K562 (cell line): ENCODE results near the gene CCDC136. TPM values are rescaled to one million over a fixed set of nuclear protein-coding genes. Genes with fewer than 3 reads are reported as not detected.

ENCODE experiments used
- BCL6 ChIP-seq: fragments of 250-450 bp; sonication (Bioruptor Pico); IDR thresholded peaks from 2 replicates; pipeline ENCODE4 v1.4.0; 2020
- CSDE1 ChIP-seq, 2 experiments: fragments of 450-650 bp; IDR thresholded peaks; 2 replicates each; pipeline ENCODE4 v1.6.1; 2016; ENCODE audit warnings: mild to moderate bottlenecking in 1 of 2
- E4F1 ChIP-seq: fragments of 250-450 bp; sonication (Bioruptor Pico); IDR thresholded peaks from 2 replicates; pipeline ENCODE4 v1.5.0; 2021; ENCODE audit warnings: mild to moderate bottlenecking, borderline replicate concordance
- PRPF4 ChIP-seq: fragments of 200-400 bp; formaldehyde crosslinking; IDR thresholded peaks from one replicate; pipeline ENCODE4 v1.6.1; 2017; ENCODE audit warnings: low read length, low read depth, mild to moderate bottlenecking; ENCODE audit not compliant: insufficient read depth, poor library complexity, severe bottlenecking
- RREB1 ChIP-seq: fragments of 250-450 bp; sonication (Bioruptor Pico); IDR thresholded peaks from 2 replicates; pipeline ENCODE4 v1.4.0; 2020
- STAT5B ChIP-seq: fragments of 250-450 bp; sonication (Bioruptor Pico); IDR thresholded peaks from 2 replicates; pipeline ENCODE4 v1.8.0; 2021; ENCODE audit warnings: mild to moderate bottlenecking, inconsistent platforms
- ZNF23 ChIP-seq: fragments of 250-450 bp; sonication (Bioruptor Pico); IDR thresholded peaks from 2 replicates; pipeline ENCODE4 v1.4.0; 2020; ENCODE audit warnings: mild to moderate bottlenecking
- ZNF41 ChIP-seq: fragments of 250-450 bp; sonication (Bioruptor Pico); conservative IDR thresholded peaks from 2 replicates; pipeline ENCODE4 v1.4.0; 2020; ENCODE audit warnings: mild to moderate bottlenecking
- ZNF444 ChIP-seq: fragments of 250-450 bp; sonication (Bioruptor Pico); IDR thresholded peaks from 2 replicates; pipeline ENCODE4 v1.4.0; 2020; ENCODE audit warnings: mild to moderate bottlenecking, moderate library complexity
- polyA plus RNA-seq, 8 experiments: library from polyadenylated mRNA; depleted of rRNA in 4 of 8; stranded (reverse) in 5 of 8; unstranded in 3 of 8; fragments of >200 nt; fragmentation: Nextera tagmentation in 2 of 8; fragmentation: Illumina TruSeq in 1 of 8; extraction: Ambion mirVana in 2 of 8; extraction: Trizol in 1 of 8; gene quantifications; 2 replicates each; pipeline versions ENCODE4 v1.2.1 to v1.2.3, GENCODE V29; 2011 to 2014; ENCODE audit warnings: inconsistent platforms in 1 of 8, missing spikeins in 1 of 8
- total RNA-seq, 7 experiments: library from RNA; depleted of rRNA in 6 of 7; stranded (reverse); fragments of >200 nt in 6 of 7; fragmentation: Illumina TruSeq in 2 of 7; extraction: Trizol in 2 of 7; gene quantifications; 2 replicates each; pipeline versions ENCODE4 v1.2.1 to v1.2.3, GENCODE V29; 2011 to 2021; ENCODE audit warnings: low replicate concordance in 1 of 7
- TF ChIP-seq, protein P1 (sequence below), 2 experiments: fragments of 450-650 bp in 1 of 2; IDR thresholded peaks; 2 replicates each; pipeline ENCODE4 v1.6.1; 2011 to 2017; ENCODE audit warnings: low read depth in 2 of 2, antibody characterized with exemption in 1 of 2, borderline replicate concordance in 1 of 2, low read length in 1 of 2, mild to moderate bottlenecking in 1 of 2, mixed read lengths in 1 of 2; ENCODE audit not compliant: control insufficient read depth in 1 of 2
- TF ChIP-seq, protein P2 (sequence below): fragments of 450-650 bp; formaldehyde crosslinking; IDR thresholded peaks from 2 replicates; pipeline ENCODE4 v1.4.0; 2020; ENCODE audit warnings: mild to moderate bottlenecking, moderate library complexity

CCDC136 gene
- total and polyA plus RNA-seq, 9 of the 15 experiments (the other 6 are each of a cell fraction or from before 2014, with no cell fraction given) = 2.4 to 40.8 (median 26.5) TPM

DNA sequence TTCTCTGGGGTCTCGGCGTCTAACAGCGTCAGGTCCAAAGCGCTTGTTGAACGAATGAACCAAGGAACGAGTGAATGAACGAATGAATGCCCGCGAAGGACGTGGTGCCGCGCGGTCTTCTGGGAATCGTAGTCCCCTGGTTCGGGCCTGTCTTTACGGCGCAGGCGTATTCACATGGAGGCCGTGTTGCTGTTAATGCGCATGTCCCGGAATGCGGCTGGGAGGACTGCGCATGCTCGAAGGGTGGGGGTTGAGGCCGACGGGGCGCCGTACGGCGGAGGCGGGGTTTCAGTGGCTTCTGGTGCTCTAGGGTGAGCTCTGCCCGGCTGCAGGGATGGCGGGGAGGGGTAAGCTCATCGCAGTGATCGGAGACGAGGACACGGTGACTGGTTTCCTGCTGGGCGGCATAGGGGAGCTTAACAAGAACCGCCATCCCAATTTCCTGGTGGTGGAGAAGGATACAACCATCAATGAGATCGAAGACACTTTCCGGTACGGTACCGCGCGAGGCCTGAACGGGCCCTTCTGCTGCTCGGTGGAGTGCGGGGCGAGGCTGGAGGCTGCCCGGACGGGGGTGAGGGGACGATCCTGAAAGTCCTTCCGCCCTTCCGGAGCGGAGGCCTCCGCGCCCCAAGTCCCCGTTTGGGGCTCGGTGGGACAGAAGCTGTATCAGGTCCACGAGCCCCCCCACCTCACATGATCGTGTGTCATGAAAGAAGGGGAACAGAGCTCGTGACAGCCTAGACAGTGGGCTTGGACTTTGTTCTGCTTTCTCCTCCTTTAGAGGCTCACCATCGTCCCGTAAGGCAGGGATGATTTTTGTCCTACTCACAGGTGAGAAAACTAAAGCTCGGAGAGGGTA is 71.0 kb downstream of the CCDC136 start, which contains the start of gene ATP6V1F (continued):
- no peak for TF ChIP-seq CSDE1 (IDR thresholded peaks at IDR 0.05)
- peak; percentile 65; the same call in 1 of the 2 replicates for TF ChIP-seq RREB1 (CRISPR knock-in tag)
- no peak for TF ChIP-seq E4F1 (CRISPR knock-in tag)
- no peak for TF ChIP-seq PRPF4
- TF ChIP-seq BCL6 = no peak
- TF ChIP-seq, protein P1, sequence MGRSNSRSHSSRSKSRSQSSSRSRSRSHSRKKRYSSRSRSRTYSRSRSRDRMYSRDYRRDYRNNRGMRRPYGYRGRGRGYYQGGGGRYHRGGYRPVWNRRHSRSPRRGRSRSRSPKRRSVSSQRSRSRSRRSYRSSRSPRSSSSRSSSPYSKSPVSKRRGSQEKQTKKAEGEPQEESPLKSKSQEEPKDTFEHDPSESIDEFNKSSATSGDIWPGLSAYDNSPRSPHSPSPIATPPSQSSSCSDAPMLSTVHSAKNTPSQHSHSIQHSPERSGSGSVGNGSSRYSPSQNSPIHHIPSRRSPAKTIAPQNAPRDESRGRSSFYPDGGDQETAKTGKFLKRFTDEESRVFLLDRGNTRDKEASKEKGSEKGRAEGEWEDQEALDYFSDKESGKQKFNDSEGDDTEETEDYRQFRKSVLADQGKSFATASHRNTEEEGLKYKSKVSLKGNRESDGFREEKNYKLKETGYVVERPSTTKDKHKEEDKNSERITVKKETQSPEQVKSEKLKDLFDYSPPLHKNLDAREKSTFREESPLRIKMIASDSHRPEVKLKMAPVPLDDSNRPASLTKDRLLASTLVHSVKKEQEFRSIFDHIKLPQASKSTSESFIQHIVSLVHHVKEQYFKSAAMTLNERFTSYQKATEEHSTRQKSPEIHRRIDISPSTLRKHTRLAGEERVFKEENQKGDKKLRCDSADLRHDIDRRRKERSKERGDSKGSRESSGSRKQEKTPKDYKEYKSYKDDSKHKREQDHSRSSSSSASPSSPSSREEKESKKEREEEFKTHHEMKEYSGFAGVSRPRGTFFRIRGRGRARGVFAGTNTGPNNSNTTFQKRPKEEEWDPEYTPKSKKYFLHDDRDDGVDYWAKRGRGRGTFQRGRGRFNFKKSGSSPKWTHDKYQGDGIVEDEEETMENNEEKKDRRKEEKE (IDR thresholded peaks at IDR 0.05; ENCODE audit: borderline replicate concordance in 1 of 2, control insufficient read depth in 1 of 2, low read depth in 2 of 2, low read length in 1 of 2) = no peak
- TF ChIP-seq ZNF444 (CRISPR knock-in tag) = no peak
- TF ChIP-seq ZNF23 = peak; percentile 9; the same call in 1 of the 2 replicates
- TF ChIP-seq, protein P2, sequence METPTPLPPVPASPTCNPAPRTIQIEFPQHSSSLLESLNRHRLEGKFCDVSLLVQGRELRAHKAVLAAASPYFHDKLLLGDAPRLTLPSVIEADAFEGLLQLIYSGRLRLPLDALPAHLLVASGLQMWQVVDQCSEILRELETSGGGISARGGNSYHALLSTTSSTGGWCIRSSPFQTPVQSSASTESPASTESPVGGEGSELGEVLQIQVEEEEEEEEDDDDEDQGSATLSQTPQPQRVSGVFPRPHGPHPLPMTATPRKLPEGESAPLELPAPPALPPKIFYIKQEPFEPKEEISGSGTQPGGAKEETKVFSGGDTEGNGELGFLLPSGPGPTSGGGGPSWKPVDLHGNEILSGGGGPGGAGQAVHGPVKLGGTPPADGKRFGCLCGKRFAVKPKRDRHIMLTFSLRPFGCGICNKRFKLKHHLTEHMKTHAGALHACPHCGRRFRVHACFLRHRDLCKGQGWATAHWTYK = no peak
- TF ChIP-seq STAT5B (CRISPR knock-in tag) = no peak
- no peak for TF ChIP-seq ZNF41 (CRISPR knock-in tag)
